ENCODE results near the gene FN1.

GRCh38 chr2:215379948-215380347 lies 55.9 kb downstream of the FN1 start:
- TF ChIP-seq EP300 (IDR thresholded peaks at IDR 0.05): no peak
- no peak for TF ChIP-seq CTCF (IDR thresholded peaks at IDR 0.05)
